WERI-Rb-1 (cell line): Measurements from ENCODE around the gene ATP6V0E2.

Source experiments
- DNase-seq: peaks from one replicate; pipeline ENCODE4 v3.0.0-alpha.2; 2020
- H3K27ac ChIP-seq: fragments of 250-450 bp; sonication (Bioruptor Pico); 2 replicates; pipeline ENCODE4 v1.5.1; 2020; ENCODE audit warnings: mild to moderate bottlenecking, moderate library complexity
- H3K27me3 ChIP-seq: fragments of 250-450 bp; sonication (Bioruptor Pico); 2 replicates; pipeline ENCODE4 v1.5.1; 2021; ENCODE audit warnings: mild to moderate bottlenecking, low read depth, moderate library complexity; ENCODE audit not compliant: insufficient read depth, severe bottlenecking
- H3K36me3 ChIP-seq: fragments of 250-450 bp; sonication (Bioruptor Pico); 2 replicates; pipeline ENCODE4 v1.5.1; 2020; ENCODE audit warnings: mild to moderate bottlenecking, moderate library complexity
- H3K4me3 ChIP-seq: 2 replicates; pipeline ENCODE4 v1.5.1; 2011; ENCODE audit warnings: low read depth, mild to moderate bottlenecking, control low read depth, low read length
- H3K9me3 ChIP-seq: fragments of 250-450 bp; sonication (Bioruptor Pico); 2 replicates; pipeline ENCODE4 v1.5.1; 2021; ENCODE audit warnings: mild to moderate bottlenecking, moderate library complexity; ENCODE audit not compliant: severe bottlenecking
- TF ChIP-seq, protein P1 (sequence below): IDR thresholded peaks from 2 replicates; pipeline ENCODE4 v1.5.1; 2011; ENCODE audit warnings: low read depth, mild to moderate bottlenecking, control low read depth, inconsistent platforms, low read length

The ATP6V0E2 gene

GRCh38 chr7:149880638-149881311 lies 7.0 kb downstream of the ATP6V0E2 start:
- Histone ChIP-seq H3K27me3 (no peaks in the 10 kb centered on the region), H3K27ac (peak overlapping the region; percentile 46), H3K9me3 (no peaks in the 10 kb centered on the region), H3K36me3 (peaks cover 11% of the 10 kb centered on the region), H3K4me3 (no peak overlapping the region)
- TF ChIP-seq, protein P1, sequence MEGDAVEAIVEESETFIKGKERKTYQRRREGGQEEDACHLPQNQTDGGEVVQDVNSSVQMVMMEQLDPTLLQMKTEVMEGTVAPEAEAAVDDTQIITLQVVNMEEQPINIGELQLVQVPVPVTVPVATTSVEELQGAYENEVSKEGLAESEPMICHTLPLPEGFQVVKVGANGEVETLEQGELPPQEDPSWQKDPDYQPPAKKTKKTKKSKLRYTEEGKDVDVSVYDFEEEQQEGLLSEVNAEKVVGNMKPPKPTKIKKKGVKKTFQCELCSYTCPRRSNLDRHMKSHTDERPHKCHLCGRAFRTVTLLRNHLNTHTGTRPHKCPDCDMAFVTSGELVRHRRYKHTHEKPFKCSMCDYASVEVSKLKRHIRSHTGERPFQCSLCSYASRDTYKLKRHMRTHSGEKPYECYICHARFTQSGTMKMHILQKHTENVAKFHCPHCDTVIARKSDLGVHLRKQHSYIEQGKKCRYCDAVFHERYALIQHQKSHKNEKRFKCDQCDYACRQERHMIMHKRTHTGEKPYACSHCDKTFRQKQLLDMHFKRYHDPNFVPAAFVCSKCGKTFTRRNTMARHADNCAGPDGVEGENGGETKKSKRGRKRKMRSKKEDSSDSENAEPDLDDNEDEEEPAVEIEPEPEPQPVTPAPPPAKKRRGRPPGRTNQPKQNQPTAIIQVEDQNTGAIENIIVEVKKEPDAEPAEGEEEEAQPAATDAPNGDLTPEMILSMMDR: no peak
- peak; percentile 40 for DNase-seq

- TF ChIP-seq, protein P1: no peak
- Histone ChIP-seq H3K27me3 (no peaks in the 10 kb centered on the region), H3K27ac (peak overlapping the region; percentile 46; the same call in 1 of the 2 replicates), H3K4me3 (no peak overlapping the region), H3K36me3 (peaks cover 5% of the 10 kb centered on the region), H3K9me3 (no peaks in the 10 kb centered on the region)
- DNase-seq: no peak
Observed at GRCh38 chr7:149881328-149882247, 7.8 kb downstream of the ATP6V0E2 start.

GRCh38 chr7:149882248-149883047 lies 8.7 kb downstream of the ATP6V0E2 start:
- no peak for DNase-seq
- TF ChIP-seq, protein P1: no peak

DNA sequence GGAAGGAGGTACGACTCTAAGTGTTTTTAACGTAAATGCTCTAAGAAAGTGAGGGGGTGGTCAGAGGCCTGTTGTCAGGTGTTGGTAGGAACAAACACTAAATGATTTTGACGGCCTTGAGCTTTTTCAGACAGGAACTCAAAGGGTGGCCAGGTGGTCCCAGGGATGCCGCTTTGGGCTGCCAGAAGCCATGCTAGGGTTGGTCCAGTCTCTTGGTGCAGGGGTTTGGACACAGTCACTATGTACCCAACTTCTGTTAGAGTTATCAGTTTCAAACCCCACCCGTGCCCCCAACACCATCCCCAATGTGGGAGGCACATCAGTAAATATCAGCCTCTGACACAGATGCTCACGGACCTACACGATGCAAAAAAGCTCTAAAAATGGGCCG lies 9.3 kb downstream of the ATP6V0E2 start:
- TF ChIP-seq, protein P1: no peak
- no peak for DNase-seq
- peaks cover 12% of the 10 kb centered on the region for H3K36me3 ChIP-seq
- H3K27ac ChIP-seq: peak overlapping the region; percentile 23; the same call in 1 of the 2 replicates
- H3K27me3 ChIP-seq: no peaks in the 10 kb centered on the region
- no peak overlapping the region for H3K4me3 ChIP-seq
- no peaks in the 10 kb centered on the region for H3K9me3 ChIP-seq

More at GRCh38 chr7:149882248-149883047, 8.7 kb downstream of the ATP6V0E2 start:
- Histone ChIP-seq H3K4me3 (no peak overlapping the region), H3K9me3 (no peaks in the 10 kb centered on the region), H3K27me3 (no peaks in the 10 kb centered on the region), H3K36me3 (peaks cover 7% of the 10 kb centered on the region), H3K27ac (no peak overlapping the region; the same call in 1 of the 2 replicates)

GRCh38 chr7:149883452-149883861 lies 9.7 kb downstream of the ATP6V0E2 start:
- peak; percentile 83 for DNase-seq
- no peak overlapping the region for H3K4me3 ChIP-seq
- no peaks in the 10 kb centered on the region for H3K9me3 ChIP-seq
- TF ChIP-seq, protein P1: peak; percentile 92
- peaks cover 16% of the 10 kb centered on the region for H3K36me3 ChIP-seq
- H3K27me3 ChIP-seq: no peaks in the 10 kb centered on the region
- H3K27ac ChIP-seq: peak overlapping the region; percentile 23
